GM23338 (cell line): Measurements from ENCODE around the gene DCST1. TPM values are rescaled to one million over a fixed set of nuclear protein-coding genes. Genes with fewer than 3 reads are reported as not detected.
A peak's percentile ranks its signal among the peaks of the same experiment; 100 is the strongest.

Source experiments
- ATAC-seq: fragments of 200-7000 bp; cut with Tn5 transposase; 3 replicates; pipeline ENCODE4 v1.9.1; 2020
- DNase-seq: peaks from one replicate; pipeline ENCODE4 v3.0.0-alpha.2; 2015; ENCODE audit warnings: low spot score
- H2AFZ ChIP-seq: fragments of 200-600 bp; sonication (generic); 2 replicates; pipeline ENCODE4 v1.8.0; 2016; ENCODE audit warnings: antibody characterized with exemption, mild to moderate bottlenecking, moderate library complexity
- H3F3A ChIP-seq: fragments of 200-600 bp; sonication (generic); replicated peaks from 2 replicates; pipeline ENCODE4 v1.8.0; 2017; ENCODE audit warnings: antibody characterized with exemption, mixed run types, low read depth
- H3K27ac ChIP-seq: fragments of 200-600 bp; sonication (generic); 2 replicates; pipeline ENCODE4 v1.6.1; 2016; ENCODE audit warnings: low read depth
- H3K27me3 ChIP-seq: fragments of 200-600 bp; sonication (generic); 2 replicates; pipeline ENCODE4 v1.8.0; 2016; ENCODE audit warnings: mild to moderate bottlenecking, mixed run types, moderate library complexity; ENCODE audit not compliant: insufficient read depth
- H3K36me3 ChIP-seq: fragments of 200-600 bp; sonication (generic); 2 replicates; pipeline ENCODE4 v1.8.0; 2016; ENCODE audit warnings: mild to moderate bottlenecking; ENCODE audit not compliant: insufficient read depth
- H3K4me1 ChIP-seq: fragments of 200-600 bp; sonication (generic); 2 replicates; pipeline ENCODE4 v1.8.0; 2016; ENCODE audit warnings: mild to moderate bottlenecking, moderate library complexity; ENCODE audit not compliant: insufficient read depth
- H3K4me2 ChIP-seq: fragments of 200-600 bp; sonication (generic); 2 replicates; pipeline ENCODE4 v1.7.1; 2017; ENCODE audit warnings: mixed run types
- H3K4me3 ChIP-seq: fragments of 200-600 bp; sonication (generic); 2 replicates; pipeline ENCODE4 v1.6.1; 2016; ENCODE audit warnings: mixed run types
- H3K79me2 ChIP-seq: fragments of 200-600 bp; sonication (generic); replicated peaks from 2 replicates; pipeline ENCODE4 v1.8.0; 2017; ENCODE audit warnings: mild to moderate bottlenecking; ENCODE audit not compliant: insufficient read depth
- H3K9me2 ChIP-seq: fragments of 200-600 bp; sonication (generic); 2 replicates; pipeline ENCODE4 v1.8.0; 2017; ENCODE audit not compliant: insufficient read depth
- H4K20me1 ChIP-seq: fragments of 200-600 bp; sonication (generic); replicated peaks from 2 replicates; pipeline ENCODE4 v1.8.0; 2017; ENCODE audit warnings: mild to moderate bottlenecking; ENCODE audit not compliant: insufficient read depth
- H3K27ac Mint-ChIP-seq: 2 replicates; pipeline ENCODE4 v1.8.0; 2020; ENCODE audit warnings: inconsistent platforms, mild to moderate bottlenecking, moderate library complexity, mixed read lengths
- H3K27me3 Mint-ChIP-seq: 3 replicates; pipeline ENCODE4 v1.8.0; 2022; ENCODE audit warnings: low read depth, mild to moderate bottlenecking, moderate library complexity, mixed read lengths, inconsistent platforms; ENCODE audit not compliant: insufficient read depth, poor library complexity
- H3K36me3 Mint-ChIP-seq: 3 replicates; pipeline ENCODE4 v1.8.0; 2021; ENCODE audit warnings: low read depth, mild to moderate bottlenecking, inconsistent platforms, moderate library complexity, mixed read lengths
- H3K4me1 Mint-ChIP-seq: 3 replicates; pipeline ENCODE4 v1.8.0; 2020; ENCODE audit warnings: mild to moderate bottlenecking, inconsistent platforms, mixed read lengths
- H3K4me3 Mint-ChIP-seq: 3 replicates; pipeline ENCODE4 v1.8.0; 2021; ENCODE audit warnings: moderate library complexity, mild to moderate bottlenecking, inconsistent platforms, mixed read lengths
- H3K9me3 Mint-ChIP-seq: 3 replicates; pipeline ENCODE4 v1.8.0; 2020; ENCODE audit warnings: moderate library complexity, mild to moderate bottlenecking, inconsistent platforms, mixed read lengths
- CREB1 ChIP-seq: fragments of 250-450 bp; sonication (Bioruptor Pico); IDR thresholded peaks from 2 replicates; pipeline ENCODE4 v1.5.0; 2020; ENCODE audit warnings: low read depth, mild to moderate bottlenecking, moderate library complexity
- CTCF ChIP-seq, 2 experiments: fragments of 200-600 bp in 1 of 2; sonication (generic) in 1 of 2; conservative IDR thresholded peaks; 2 replicates each; pipeline versions ENCODE4 v1.5.1 to v1.6.1; 2016 to 2017; ENCODE audit warnings: antibody characterized with exemption in 2 of 2, low read depth in 2 of 2, mild to moderate bottlenecking in 2 of 2, moderate library complexity in 1 of 2
- ETS1 ChIP-seq: IDR thresholded peaks from 2 replicates; pipeline ENCODE4 v1.6.1; 2016; ENCODE audit warnings: antibody characterized with exemption
- EZH2 ChIP-seq: fragments of 200-600 bp; sonication (generic); IDR thresholded peaks from one replicate; pipeline ENCODE4 v1.8.0; 2017; ENCODE audit warnings: antibody characterized with exemption, mild to moderate bottlenecking, low read depth; ENCODE audit not compliant: unreplicated experiment
- JUNB ChIP-seq: IDR thresholded peaks from one replicate; pipeline ENCODE4 v1.6.1; 2016; ENCODE audit warnings: antibody characterized with exemption; ENCODE audit not compliant: unreplicated experiment
- POLR2AphosphoS5 ChIP-seq: IDR thresholded peaks from 2 replicates; pipeline ENCODE4 v1.6.1; 2016; ENCODE audit warnings: antibody characterized with exemption, low read depth
- polyA plus RNA-seq: library from polyadenylated mRNA; unstranded; fragments of >200 nt; fragmentation: Nextera tagmentation; extraction: Ambion mirVana; gene quantifications from 2 replicates; pipeline ENCODE4 v1.2.1, GENCODE V29; 2016
- total RNA-seq: library from RNA; depleted of rRNA; stranded (reverse); fragments of >200 nt; shearing (Covaris generic); gene quantifications from 2 replicates; pipeline ENCODE4 v1.2.3, GENCODE V29; 2014
- TF ChIP-seq, protein P1 (sequence below): fragments of 250-450 bp; sonication (Bioruptor Pico); IDR thresholded peaks from 2 replicates; pipeline ENCODE4 v1.5.0; 2020; ENCODE audit warnings: mild to moderate bottlenecking, moderate library complexity

Gene DCST1
- total and polyA plus RNA-seq, 2 experiments from 2014 or later: not detected

DNA sequence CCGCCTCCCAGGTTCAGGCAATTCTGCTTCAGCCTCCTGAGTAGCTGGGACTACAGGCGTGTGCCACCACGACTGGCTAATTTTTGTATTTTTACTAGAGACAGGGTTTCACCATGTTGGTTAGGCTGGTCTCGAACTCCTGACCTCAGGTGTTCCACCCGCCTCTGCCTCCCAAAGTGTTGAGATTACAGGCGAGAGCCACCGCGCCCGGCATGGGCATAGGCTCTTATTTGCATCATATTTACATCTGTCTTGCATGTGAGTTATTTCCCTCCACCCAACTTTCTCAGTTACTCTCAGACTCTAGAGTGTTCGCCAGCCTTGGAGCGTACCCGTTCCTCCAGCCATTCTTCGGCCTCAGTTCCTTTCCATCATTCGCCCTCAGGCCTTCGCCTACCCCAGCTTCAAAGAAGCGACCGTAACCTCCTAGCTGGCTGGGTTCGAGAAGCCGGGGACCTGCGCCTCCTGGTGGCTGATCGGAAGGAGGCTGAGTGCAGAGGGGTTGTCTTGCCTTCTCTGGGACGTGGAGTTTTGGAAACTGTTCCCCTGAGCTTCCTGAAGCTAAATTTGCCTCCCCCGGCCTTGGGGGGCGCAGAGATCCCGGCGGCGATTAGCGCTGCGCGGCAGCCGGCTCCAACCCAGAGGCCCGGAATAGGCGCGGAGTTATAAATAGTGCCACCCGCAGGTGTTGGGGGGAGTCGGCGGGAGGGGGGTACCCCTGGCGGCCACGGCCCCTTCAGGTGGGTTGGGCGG lies 34.6 kb upstream of the DCST1 start:
- Histone ChIP-seq H3K4me1 (peaks cover 5% of the 10 kb centered on the region; the same call in 1 of the 2 replicates), H3K27me3 (no peaks in the 10 kb centered on the region), H3K9me2 (no peaks in the 10 kb centered on the region), H3K4me3 (peak overlapping the region; percentile 90), H3K36me3 (no peaks in the 10 kb centered on the region), H3K79me2 (peaks cover 5% of the 10 kb centered on the region; the same call in 1 of the 2 replicates), H4K20me1 (no peaks in the 10 kb centered on the region), H3K27ac (0 out of 2 replicates have a peak overlapping the region, but pooled peaks have one; percentile 26), H3K4me2 (peak overlapping the region; percentile 82), H2AFZ (peak overlapping the region; percentile 33; the same call in 1 of the 2 replicates), H3F3A (peaks cover 18% of the 10 kb centered on the region)
- H3K4me1 Mint-ChIP-seq: peaks cover 16% of the 10 kb centered on the region
- peak overlapping the region; percentile 45; the same call in 1 of the 2 replicates for H3K27ac Mint-ChIP-seq
- H3K4me3 Mint-ChIP-seq: peak overlapping the region; percentile 72
- H3K9me3 Mint-ChIP-seq: no peaks in the 10 kb centered on the region
- TF ChIP-seq JUNB (no peak), POLR2AphosphoS5 (0 out of 2 replicates have a peak, but pooled peaks have one; percentile 15), CTCF (conservative IDR thresholded peaks at IDR 0.05; ENCODE audit: low read depth in 2 of 2) (peak; percentile 91 to 97), CREB1 (CRISPR knock-in tag) (0 out of 2 replicates have a peak, but pooled peaks have one; percentile 8), ETS1 (no peak), EZH2 (no peak)
- peaks cover 22% of the 10 kb centered on the region for H3K27me3 Mint-ChIP-seq
- no peaks in the 10 kb centered on the region for H3K36me3 Mint-ChIP-seq
- peak; percentile 94 for DNase-seq
- ATAC-seq: peak; percentile 21

DNA sequence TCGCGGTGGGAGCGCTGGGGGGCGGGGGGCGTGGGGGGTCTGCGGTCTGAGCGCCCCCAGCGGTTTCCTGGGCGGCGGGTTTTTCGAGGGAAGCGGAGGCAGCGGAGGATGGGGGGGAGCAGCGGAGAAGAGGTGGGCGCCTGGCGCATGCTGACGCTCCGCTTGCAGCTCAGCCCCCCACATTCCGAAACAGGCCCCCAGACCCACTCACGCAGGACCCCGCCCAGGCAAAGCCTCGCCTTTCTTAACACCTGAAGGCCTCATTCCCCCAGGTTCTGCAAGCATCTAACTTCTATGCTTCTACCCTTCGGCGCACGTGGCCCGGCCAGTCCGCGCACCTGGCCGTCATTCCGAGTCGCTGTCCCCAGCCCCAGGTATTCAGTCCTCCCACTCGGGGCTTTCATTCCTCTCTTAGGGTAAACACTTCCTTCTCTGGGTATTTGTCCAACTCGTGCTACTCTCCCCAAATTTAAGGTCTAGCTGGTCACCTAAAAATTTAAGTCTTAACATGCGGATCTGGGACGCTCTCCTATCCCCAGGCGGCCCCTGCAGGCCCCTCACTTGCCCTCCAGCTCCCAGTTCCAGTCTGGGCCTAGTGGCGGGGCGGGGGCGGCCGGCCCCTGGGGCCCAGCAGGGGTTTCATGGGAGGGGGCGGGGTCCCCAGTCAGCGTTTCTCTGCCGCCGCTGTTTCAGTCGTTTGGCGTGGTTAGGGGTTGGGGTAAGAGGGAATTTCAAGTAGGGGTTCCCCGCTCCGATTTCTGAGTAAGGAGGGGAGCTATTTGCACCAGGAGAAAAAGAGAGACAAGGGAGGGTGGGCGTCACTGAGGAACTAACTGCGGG lies 33.8 kb upstream of the DCST1 start:
- Histone ChIP-seq H3K4me3 (peak overlapping the region; percentile 90), H3K4me1 (peaks cover 11% of the 10 kb centered on the region), H3K9me2 (no peaks in the 10 kb centered on the region), H3K79me2 (peaks cover 12% of the 10 kb centered on the region), H3K4me2 (peak overlapping the region; percentile 82), H3K27me3 (no peaks in the 10 kb centered on the region), H4K20me1 (no peaks in the 10 kb centered on the region), H2AFZ (no peak overlapping the region), H3K36me3 (no peaks in the 10 kb centered on the region), H3F3A (peaks cover 16% of the 10 kb centered on the region), H3K27ac (peak overlapping the region; percentile 96)
- Mint-ChIP-seq H3K27ac (peak overlapping the region; percentile 99), H3K36me3 (no peaks in the 10 kb centered on the region), H3K9me3 (no peaks in the 10 kb centered on the region), H3K4me1 (peaks cover 22% of the 10 kb centered on the region), H3K4me3 (peak overlapping the region; percentile 90), H3K27me3 (peaks cover 23% of the 10 kb centered on the region)
- DNase-seq: peak; percentile 79
- peak; percentile 10 for ATAC-seq
- TF ChIP-seq, protein P1, sequence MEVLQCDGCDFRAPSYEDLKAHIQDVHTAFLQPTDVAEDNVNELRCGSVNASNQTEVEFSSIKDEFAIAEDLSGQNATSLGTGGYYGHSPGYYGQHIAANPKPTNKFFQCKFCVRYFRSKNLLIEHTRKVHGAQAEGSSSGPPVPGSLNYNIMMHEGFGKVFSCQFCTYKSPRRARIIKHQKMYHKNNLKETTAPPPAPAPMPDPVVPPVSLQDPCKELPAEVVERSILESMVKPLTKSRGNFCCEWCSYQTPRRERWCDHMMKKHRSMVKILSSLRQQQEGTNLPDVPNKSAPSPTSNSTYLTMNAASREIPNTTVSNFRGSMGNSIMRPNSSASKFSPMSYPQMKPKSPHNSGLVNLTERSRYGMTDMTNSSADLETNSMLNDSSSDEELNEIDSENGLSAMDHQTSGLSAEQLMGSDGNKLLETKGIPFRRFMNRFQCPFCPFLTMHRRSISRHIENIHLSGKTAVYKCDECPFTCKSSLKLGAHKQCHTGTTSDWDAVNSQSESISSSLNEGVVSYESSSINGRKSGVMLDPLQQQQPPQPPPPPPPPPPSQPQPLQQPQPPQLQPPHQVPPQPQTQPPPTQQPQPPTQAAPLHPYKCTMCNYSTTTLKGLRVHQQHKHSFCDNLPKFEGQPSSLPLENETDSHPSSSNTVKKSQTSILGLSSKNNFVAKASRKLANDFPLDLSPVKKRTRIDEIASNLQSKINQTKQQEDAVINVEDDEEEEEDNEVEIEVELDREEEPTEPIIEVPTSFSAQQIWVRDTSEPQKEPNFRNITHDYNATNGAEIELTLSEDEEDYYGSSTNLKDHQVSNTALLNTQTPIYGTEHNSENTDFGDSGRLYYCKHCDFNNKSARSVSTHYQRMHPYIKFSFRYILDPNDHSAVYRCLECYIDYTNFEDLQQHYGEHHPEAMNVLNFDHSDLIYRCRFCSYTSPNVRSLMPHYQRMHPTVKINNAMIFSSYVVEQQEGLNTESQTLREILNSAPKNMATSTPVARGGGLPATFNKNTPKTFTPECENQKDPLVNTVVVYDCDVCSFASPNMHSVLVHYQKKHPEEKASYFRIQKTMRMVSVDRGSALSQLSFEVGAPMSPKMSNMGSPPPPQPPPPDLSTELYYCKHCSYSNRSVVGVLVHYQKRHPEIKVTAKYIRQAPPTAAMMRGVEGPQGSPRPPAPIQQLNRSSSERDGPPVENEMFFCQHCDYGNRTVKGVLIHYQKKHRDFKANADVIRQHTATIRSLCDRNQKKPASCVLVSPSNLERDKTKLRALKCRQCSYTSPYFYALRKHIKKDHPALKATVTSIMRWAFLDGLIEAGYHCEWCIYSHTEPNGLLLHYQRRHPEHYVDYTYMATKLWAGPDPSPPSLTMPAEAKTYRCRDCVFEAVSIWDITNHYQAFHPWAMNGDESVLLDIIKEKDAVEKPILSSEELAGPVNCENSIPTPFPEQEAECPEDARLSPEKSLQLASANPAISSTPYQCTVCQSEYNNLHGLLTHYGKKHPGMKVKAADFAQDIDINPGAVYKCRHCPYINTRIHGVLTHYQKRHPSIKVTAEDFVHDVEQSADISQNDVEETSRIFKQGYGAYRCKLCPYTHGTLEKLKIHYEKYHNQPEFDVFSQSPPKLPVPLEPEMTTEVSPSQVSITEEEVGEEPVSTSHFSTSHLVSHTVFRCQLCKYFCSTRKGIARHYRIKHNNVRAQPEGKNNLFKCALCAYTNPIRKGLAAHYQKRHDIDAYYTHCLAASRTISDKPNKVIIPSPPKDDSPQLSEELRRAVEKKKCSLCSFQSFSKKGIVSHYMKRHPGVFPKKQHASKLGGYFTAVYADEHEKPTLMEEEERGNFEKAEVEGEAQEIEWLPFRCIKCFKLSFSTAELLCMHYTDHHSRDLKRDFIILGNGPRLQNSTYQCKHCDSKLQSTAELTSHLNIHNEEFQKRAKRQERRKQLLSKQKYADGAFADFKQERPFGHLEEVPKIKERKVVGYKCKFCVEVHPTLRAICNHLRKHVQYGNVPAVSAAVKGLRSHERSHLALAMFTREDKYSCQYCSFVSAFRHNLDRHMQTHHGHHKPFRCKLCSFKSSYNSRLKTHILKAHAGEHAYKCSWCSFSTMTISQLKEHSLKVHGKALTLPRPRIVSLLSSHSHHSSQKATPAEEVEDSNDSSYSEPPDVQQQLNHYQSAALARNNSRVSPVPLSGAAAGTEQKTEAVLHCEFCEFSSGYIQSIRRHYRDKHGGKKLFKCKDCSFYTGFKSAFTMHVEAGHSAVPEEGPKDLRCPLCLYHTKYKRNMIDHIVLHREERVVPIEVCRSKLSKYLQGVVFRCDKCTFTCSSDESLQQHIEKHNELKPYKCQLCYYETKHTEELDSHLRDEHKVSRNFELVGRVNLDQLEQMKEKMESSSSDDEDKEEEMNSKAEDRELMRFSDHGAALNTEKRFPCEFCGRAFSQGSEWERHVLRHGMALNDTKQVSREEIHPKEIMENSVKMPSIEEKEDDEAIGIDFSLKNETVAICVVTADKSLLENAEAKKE (CRISPR knock-in tag): no peak
